Mesendoderm (in vitro differentiated cells): ENCODE measurements around the gene COL6A3.

Source experiments
- DNase-seq: peaks from one replicate; pipeline ENCODE4 v3.0.0; 2013
- H2AK5ac ChIP-seq: 2 replicates; pipeline ENCODE4 v1.6.1; 2013; ENCODE audit warnings: low read length, inconsistent platforms
- H2BK120ac ChIP-seq: 2 replicates; pipeline ENCODE4 v1.6.1; 2013; ENCODE audit warnings: low read depth, mild to moderate bottlenecking, low read length, moderate library complexity, mixed read lengths
- H2BK15ac ChIP-seq: replicated peaks from 2 replicates; pipeline ENCODE4 v1.6.1; 2013; ENCODE audit warnings: low read depth, mild to moderate bottlenecking, moderate library complexity
- H2BK5ac ChIP-seq: 2 replicates; pipeline ENCODE4 v1.6.1; 2013; ENCODE audit warnings: low read length, inconsistent platforms
- H3K18ac ChIP-seq: 2 replicates; pipeline ENCODE4 v1.6.1; 2013; ENCODE audit warnings: mild to moderate bottlenecking, low read length, mixed read lengths
- H3K23ac ChIP-seq: one replicate; pipeline ENCODE4 v1.6.1; 2013; ENCODE audit warnings: low read length
- H3K27ac ChIP-seq: 2 replicates; pipeline ENCODE4 v1.5.1; 2013; ENCODE audit warnings: low read depth, mild to moderate bottlenecking, inconsistent platforms, low read length, moderate library complexity
- H3K27me3 ChIP-seq: 2 replicates; pipeline ENCODE4 v1.6.1; 2013; ENCODE audit warnings: low read length, control low read depth, mild to moderate bottlenecking, inconsistent platforms; ENCODE audit not compliant: insufficient read depth, poor library complexity
- H3K36me3 ChIP-seq: 2 replicates; pipeline ENCODE4 v1.6.1; 2013; ENCODE audit warnings: low read length, inconsistent platforms; ENCODE audit not compliant: control insufficient read depth, insufficient read depth
- H3K4ac ChIP-seq: one replicate; pipeline ENCODE4 v1.6.1; 2013; ENCODE audit warnings: low read depth, mild to moderate bottlenecking, low read length, moderate library complexity
- H3K4me1 ChIP-seq: 2 replicates; pipeline ENCODE4 v1.6.1; 2013; ENCODE audit warnings: low read depth, low read length, inconsistent platforms; ENCODE audit not compliant: control insufficient read depth
- H3K4me2 ChIP-seq: 2 replicates; pipeline ENCODE4 v1.6.1; 2013; ENCODE audit warnings: low read length
- H3K4me3 ChIP-seq: 2 replicates; pipeline ENCODE4 v1.5.1; 2013; ENCODE audit warnings: mild to moderate bottlenecking, low read length
- H3K56ac ChIP-seq: one replicate; pipeline ENCODE4 v1.6.1; 2013; ENCODE audit warnings: low read length
- H3K79me1 ChIP-seq: 2 replicates; pipeline ENCODE4 v1.6.1; 2013; ENCODE audit warnings: low read length, inconsistent platforms
- H3K79me2 ChIP-seq: 2 replicates; pipeline ENCODE4 v1.6.1; 2013; ENCODE audit warnings: mild to moderate bottlenecking, low read length; ENCODE audit not compliant: control insufficient read depth, insufficient read depth
- H3K9ac ChIP-seq: 2 replicates; pipeline ENCODE4 v1.6.1; 2013; ENCODE audit warnings: low read length, inconsistent platforms
- H4K5ac ChIP-seq: one replicate; pipeline ENCODE4 v1.6.1; 2013; ENCODE audit warnings: low read length
- H4K8ac ChIP-seq: one replicate; pipeline ENCODE4 v1.6.1; 2013; ENCODE audit warnings: low read depth, mild to moderate bottlenecking, control low read depth, low read length, moderate library complexity
- WGBS: extraction: QIAGEN DNeasy Blood & Tissue Kit; methylation state at CpG from one replicate; pipeline ENCODE4 v1.1.7; 2013; ENCODE audit warnings: low lambda C conversion rate, missing lambda C conversion rate; ENCODE audit not compliant: insufficient coverage; ENCODE audit errors: extremely low coverage; 5-methylcytosine and 5-hydroxymethylcytosine counted together

The COL6A3 gene

GRCh38 chr2:237384672-237385020, 29.3 kb downstream of the COL6A3 start:
- no peaks in the 10 kb centered on the region for H3K79me1 ChIP-seq
- no peak overlapping the region for H2BK15ac ChIP-seq
- no peak overlapping the region for H3K23ac ChIP-seq
- no peak for DNase-seq
- no peaks in the 10 kb centered on the region for H3K27me3 ChIP-seq
- no peak overlapping the region for H3K56ac ChIP-seq
- no peak overlapping the region for H2BK120ac ChIP-seq
- H3K9ac ChIP-seq: no peak overlapping the region
- no peak overlapping the region for H3K4ac ChIP-seq
- H4K8ac ChIP-seq: no peak overlapping the region
- H3K27ac ChIP-seq: no peak overlapping the region
- H3K36me3 ChIP-seq: no peaks in the 10 kb centered on the region
- no peak overlapping the region for H3K4me3 ChIP-seq
- H2BK5ac ChIP-seq: no peak overlapping the region
- H3K79me2 ChIP-seq: no peaks in the 10 kb centered on the region
- no peaks in the 10 kb centered on the region for H3K4me1 ChIP-seq
- H3K4me2 ChIP-seq: no peak overlapping the region
- H3K18ac ChIP-seq: no peak overlapping the region
- no peak overlapping the region for H4K5ac ChIP-seq
- no peak overlapping the region for H2AK5ac ChIP-seq

- no peak overlapping the region for H3K56ac ChIP-seq
- H3K23ac ChIP-seq: no peak overlapping the region
- H2BK15ac ChIP-seq: no peak overlapping the region
- H2BK5ac ChIP-seq: no peak overlapping the region
- WGBS: no CpG with 5 or more reads among the region's 6 CpGs
- H3K27me3 ChIP-seq: no peaks in the 10 kb centered on the region
- H4K8ac ChIP-seq: no peak overlapping the region
- H3K4me2 ChIP-seq: no peak overlapping the region
- H2AK5ac ChIP-seq: no peak overlapping the region
- no peak overlapping the region for H3K27ac ChIP-seq
- H3K4me3 ChIP-seq: no peak overlapping the region
- H2BK120ac ChIP-seq: no peak overlapping the region
- no peak overlapping the region for H3K9ac ChIP-seq
- H3K18ac ChIP-seq: no peak overlapping the region
- H3K79me1 ChIP-seq: no peaks in the 10 kb centered on the region
- DNase-seq: no peak
- H4K5ac ChIP-seq: no peak overlapping the region
- H3K4ac ChIP-seq: no peak overlapping the region
- no peaks in the 10 kb centered on the region for H3K4me1 ChIP-seq
- H3K79me2 ChIP-seq: no peaks in the 10 kb centered on the region
- no peaks in the 10 kb centered on the region for H3K36me3 ChIP-seq
These were observed 29.8 kb downstream of the COL6A3 start for GRCh38 chr2:237383991-237384671.

DNA sequence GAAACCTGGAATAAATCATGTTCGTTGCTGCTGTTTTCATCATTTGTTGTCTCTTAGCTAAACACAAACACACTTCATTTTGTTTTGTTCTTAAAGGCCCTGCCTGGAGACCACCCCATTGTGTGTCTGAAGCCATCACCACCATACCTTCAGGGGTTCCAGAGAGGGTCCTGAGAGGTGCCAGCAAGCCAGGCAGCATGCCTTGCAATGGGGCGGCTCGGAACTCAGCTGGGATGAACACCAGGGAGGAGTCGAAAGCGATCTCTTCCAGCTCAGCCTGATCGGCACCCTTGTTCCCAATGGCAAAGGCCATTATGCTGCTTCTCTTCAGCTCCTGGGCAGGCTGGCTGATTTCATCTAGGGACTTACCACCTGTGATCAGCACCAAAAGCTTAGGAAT, 33.2 kb downstream of the COL6A3 start:
- no peak for DNase-seq
- H2AK5ac ChIP-seq: no peak overlapping the region
- no peak overlapping the region for H2BK5ac ChIP-seq
- H3K27ac ChIP-seq: no peak overlapping the region
- H3K4me2 ChIP-seq: no peak overlapping the region
- no peak overlapping the region for H3K18ac ChIP-seq
- no peaks in the 10 kb centered on the region for H3K79me2 ChIP-seq
- H3K56ac ChIP-seq: no peak overlapping the region
- no CpG with 5 or more reads among the region's 6 CpGs for WGBS
- H3K9ac ChIP-seq: no peak overlapping the region
- no peak overlapping the region for H3K23ac ChIP-seq
- no peak overlapping the region for H3K4me3 ChIP-seq
- H3K27me3 ChIP-seq: no peaks in the 10 kb centered on the region
- H3K36me3 ChIP-seq: no peaks in the 10 kb centered on the region
- H2BK120ac ChIP-seq: no peak overlapping the region
- H3K4ac ChIP-seq: no peak overlapping the region
- no peak overlapping the region for H4K8ac ChIP-seq
- no peaks in the 10 kb centered on the region for H3K4me1 ChIP-seq
- no peak overlapping the region for H2BK15ac ChIP-seq
- H3K79me1 ChIP-seq: no peaks in the 10 kb centered on the region
- no peak overlapping the region for H4K5ac ChIP-seq

DNA sequence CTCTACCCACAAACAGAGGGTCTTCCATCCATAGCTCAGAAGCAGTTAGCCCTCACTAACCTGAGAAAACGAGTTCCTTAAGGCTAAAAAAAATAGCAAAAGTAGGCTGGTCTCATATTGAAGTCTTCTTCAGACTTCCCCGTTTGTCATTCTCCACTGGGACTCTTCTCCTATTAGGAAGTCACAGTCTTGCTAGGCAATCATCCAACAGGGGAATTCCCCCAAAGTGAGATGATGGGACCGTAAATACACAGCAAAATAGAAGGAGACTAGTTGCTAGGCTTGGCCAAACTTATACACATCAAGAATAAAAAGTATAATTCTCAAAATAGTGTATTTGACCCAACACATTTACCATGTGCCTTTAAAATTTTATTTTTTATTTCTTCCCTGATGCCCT, 34.3 kb downstream of the COL6A3 start:
- H3K79me2 ChIP-seq: no peaks in the 10 kb centered on the region
- H3K27ac ChIP-seq: no peak overlapping the region
- no peak overlapping the region for H4K8ac ChIP-seq
- DNase-seq: no peak
- H3K56ac ChIP-seq: no peak overlapping the region
- H3K4me2 ChIP-seq: no peak overlapping the region
- WGBS: no CpG with 5 or more reads among the region's 3 CpGs
- H3K4me1 ChIP-seq: no peaks in the 10 kb centered on the region
- no peak overlapping the region for H2BK5ac ChIP-seq
- no peak overlapping the region for H3K18ac ChIP-seq
- no peak overlapping the region for H4K5ac ChIP-seq
- no peak overlapping the region for H2AK5ac ChIP-seq
- H3K79me1 ChIP-seq: no peaks in the 10 kb centered on the region
- no peak overlapping the region for H2BK120ac ChIP-seq
- no peak overlapping the region for H2BK15ac ChIP-seq
- no peaks in the 10 kb centered on the region for H3K36me3 ChIP-seq
- H3K4ac ChIP-seq: no peak overlapping the region
- no peak overlapping the region for H3K9ac ChIP-seq
- no peak overlapping the region for H3K23ac ChIP-seq
- H3K4me3 ChIP-seq: no peak overlapping the region
- H3K27me3 ChIP-seq: no peaks in the 10 kb centered on the region

- Histone ChIP-seq H4K5ac (no peak overlapping the region), H3K36me3 (no peaks in the 10 kb centered on the region), H3K4me3 (no peak overlapping the region), H3K4me2 (no peak overlapping the region), H2BK15ac (no peak overlapping the region), H3K9ac (no peak overlapping the region), H3K23ac (peak overlapping the region; percentile 11), H2BK120ac (no peak overlapping the region), H3K27ac (no peak overlapping the region), H3K4me1 (no peaks in the 10 kb centered on the region), H3K79me2 (no peaks in the 10 kb centered on the region), H3K4ac (no peak overlapping the region), H4K8ac (no peak overlapping the region), H3K18ac (no peak overlapping the region), H2BK5ac (no peak overlapping the region), H3K56ac (no peak overlapping the region), H3K79me1 (no peaks in the 10 kb centered on the region), H2AK5ac (no peak overlapping the region), H3K27me3 (no peaks in the 10 kb centered on the region)
- DNase-seq: no peak
- WGBS: no CpG with 5 or more reads among the region's 11 CpGs
These were observed 35.3 kb downstream of the COL6A3 start for GRCh38 chr2:237378650-237379049.

DNA sequence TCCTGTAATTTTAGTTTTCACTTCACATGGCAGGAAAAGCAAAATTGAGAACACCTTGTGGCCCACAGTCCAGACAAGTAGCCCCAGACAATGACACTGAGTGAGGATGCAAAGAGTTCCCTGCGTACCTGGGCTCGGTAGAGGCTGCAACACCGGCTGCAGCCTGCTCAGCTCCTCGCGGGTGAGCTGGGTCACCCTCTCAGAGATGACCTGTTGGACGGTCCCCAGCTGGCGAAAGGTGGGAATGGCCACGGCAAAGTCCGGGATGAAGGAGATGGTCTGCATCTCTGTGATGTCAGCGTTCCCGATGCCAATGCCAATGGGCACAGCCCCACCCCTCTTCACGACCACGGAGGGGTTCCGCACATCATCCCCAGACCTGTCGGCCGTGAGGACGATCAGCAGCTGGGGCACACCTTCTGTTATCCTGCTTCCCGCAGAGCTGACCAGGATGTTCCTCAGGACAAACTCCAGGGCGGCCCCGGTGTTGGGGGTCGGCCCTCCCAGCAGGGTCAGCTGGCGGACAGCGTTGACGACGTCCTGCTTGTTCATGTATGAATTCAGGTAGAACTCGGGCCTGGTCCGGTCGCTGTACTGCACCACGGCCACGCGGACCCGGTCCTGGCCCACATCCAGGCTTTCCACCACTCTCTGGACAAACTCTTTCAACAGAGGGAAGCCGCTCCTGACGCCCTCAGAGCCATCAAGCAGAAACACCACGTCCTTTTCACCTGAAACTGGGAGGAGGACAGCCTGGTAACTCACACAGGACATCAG, 39.5 kb downstream of the COL6A3 start:
- Histone ChIP-seq H3K79me1 (no peaks in the 10 kb centered on the region), H2AK5ac (no peak overlapping the region), H3K18ac (no peak overlapping the region), H3K23ac (no peak overlapping the region), H3K27ac (no peak overlapping the region), H4K8ac (no peak overlapping the region), H3K4me1 (no peaks in the 10 kb centered on the region), H2BK15ac (no peak overlapping the region), H3K36me3 (no peaks in the 10 kb centered on the region), H3K79me2 (no peaks in the 10 kb centered on the region), H3K27me3 (no peaks in the 10 kb centered on the region), H2BK120ac (no peak overlapping the region), H3K9ac (no peak overlapping the region), H2BK5ac (no peak overlapping the region), H3K4me3 (no peak overlapping the region), H3K4me2 (no peak overlapping the region), H3K56ac (no peak overlapping the region), H4K5ac (no peak overlapping the region), H3K4ac (no peak overlapping the region)
- DNase-seq: no peak
- no CpG with 5 or more reads among the region's 35 CpGs for WGBS
